Mucosa of rectum (tissue), 2 donors: ENCODE data around the gene RAB19.
A peak's percentile ranks its signal among the peaks of the same experiment; 100 is the strongest.
"Not testable (repeated sequence)": the region's sequence is repeated elsewhere in the genome, so short reads cannot be mapped to it uniquely, and the experiment has no call there.

Source experiments
- H3K27ac ChIP-seq, 2 donors: one replicate each; pipeline ENCODE4 v1.7.0; 2013; ENCODE audit warnings: inconsistent platforms in 2 of 2, low read depth in 2 of 2, low read length in 2 of 2
- H3K27me3 ChIP-seq, 2 donors: one replicate each; pipeline ENCODE4 v1.7.0; 2013; ENCODE audit warnings: low read length in 2 of 2; ENCODE audit not compliant: control insufficient read depth in 2 of 2, insufficient read depth in 2 of 2
- H3K36me3 ChIP-seq, 2 donors: one replicate each; pipeline ENCODE4 v1.7.0; 2013; ENCODE audit warnings: low read length in 2 of 2; ENCODE audit not compliant: control insufficient read depth in 2 of 2, insufficient read depth in 2 of 2
- H3K4me1 ChIP-seq, 2 donors: one replicate each; pipeline ENCODE4 v1.7.0; 2013; ENCODE audit warnings: low read length in 2 of 2, mild to moderate bottlenecking in 1 of 2; ENCODE audit not compliant: control insufficient read depth in 2 of 2, insufficient read depth in 2 of 2
- H3K4me3 ChIP-seq, 2 donors: one replicate each; pipeline ENCODE4 v1.7.0; 2013; ENCODE audit warnings: low read length in 2 of 2
- H3K9ac ChIP-seq, 2 donors: one replicate each; pipeline ENCODE4 v1.7.0; 2013; ENCODE audit warnings: low read length in 2 of 2, low read depth in 1 of 2, mild to moderate bottlenecking in 1 of 2
- H3K9me3 ChIP-seq, 2 donors: one replicate each; pipeline ENCODE4 v1.7.0; 2013; ENCODE audit warnings: low read length in 2 of 2; ENCODE audit not compliant: control insufficient read depth in 2 of 2
- donor health status: healthy.
- donor health status: Normal muscosa, but diverticular disease.

The RAB19 gene

GRCh38 chr7:140400381-140400780 lies 3.5 kb upstream of the RAB19 start:
- H3K4me3 ChIP-seq = no peak overlapping the region

GRCh38 chr7:140402178-140402835 lies 1.6 kb upstream of the RAB19 start:
- Histone ChIP-seq H3K36me3 (peaks cover 0 to 2% of the 10 kb centered on the region in 2 donors), H3K4me3 (no peak overlapping the region), H3K4me1 (peaks cover 0 to 7% of the 10 kb centered on the region in 2 donors), H3K9ac (no peak overlapping the region), H3K27ac (no peak overlapping the region), H3K27me3 (peaks cover 0 to 2% of the 10 kb centered on the region in 2 donors), H3K9me3 (no peaks in the 10 kb centered on the region)

More at GRCh38 chr7:140400381-140400780, 3.5 kb upstream of the RAB19 start:
- no peaks in the 10 kb centered on the region for H3K36me3 ChIP-seq
- H3K27ac ChIP-seq = no peak overlapping the region
- H3K9me3 ChIP-seq = no peaks in the 10 kb centered on the region
- peaks cover 0 to 12% of the 10 kb centered on the region in 2 donors for H3K4me1 ChIP-seq
- H3K27me3 ChIP-seq = peaks cover 0 to 2% of the 10 kb centered on the region in 2 donors
- no peak overlapping the region for H3K9ac ChIP-seq

GRCh38 chr7:140404565-140405065 lies 757 bp downstream of the RAB19 start:
- peaks cover 0 to 2% of the 10 kb centered on the region in 2 donors for H3K27me3 ChIP-seq
- no peaks in the 10 kb centered on the region for H3K9me3 ChIP-seq
- H3K4me3 ChIP-seq = peak overlapping the region; percentile 75 to 94
- peak overlapping the region; percentile 68 to 72 for H3K27ac ChIP-seq
- peaks cover 0 to 7% of the 10 kb centered on the region in 2 donors for H3K4me1 ChIP-seq
- H3K36me3 ChIP-seq = peaks cover 0 to 3% of the 10 kb centered on the region in 2 donors
- H3K9ac ChIP-seq = peak overlapping the region; percentile 77 to 81

- peaks cover 0 to 5% of the 10 kb centered on the region in 2 donors for H3K4me1 ChIP-seq
- no peak overlapping the region for H3K9ac ChIP-seq
- H3K27me3 ChIP-seq = no peaks in the 10 kb centered on the region
- H3K4me3 ChIP-seq = no peak overlapping the region
- H3K36me3 ChIP-seq = peaks cover 4 to 7% of the 10 kb centered on the region in 2 donors
- no peaks in the 10 kb centered on the region for H3K9me3 ChIP-seq
- no peak overlapping the region for H3K27ac ChIP-seq
Observed at GRCh38 chr7:140415361-140415760, 11.5 kb downstream of the RAB19 start.

GRCh38 chr7:140415816-140416215 lies 12.0 kb downstream of the RAB19 start:
- not testable (repeated sequence) for H3K27ac ChIP-seq, H3K9ac ChIP-seq, H3K27me3 ChIP-seq, H3K4me3 ChIP-seq, H3K9me3 ChIP-seq, H3K36me3 ChIP-seq, H3K4me1 ChIP-seq

- Histone ChIP-seq H3K27me3 (no peaks in the 10 kb centered on the region), H3K9ac (no peak overlapping the region), H3K4me1 (peaks cover 0 to 5% of the 10 kb centered on the region in 2 donors), H3K4me3 (no peak overlapping the region), H3K36me3 (peaks cover 3 to 7% of the 10 kb centered on the region in 2 donors), H3K9me3 (no peaks in the 10 kb centered on the region), H3K27ac (no peak overlapping the region)
Observed at GRCh38 chr7:140416560-140416959, 12.7 kb downstream of the RAB19 start.

- Histone ChIP-seq H3K4me3 (no peak overlapping the region), H3K27me3 (no peaks in the 10 kb centered on the region), H3K4me1 (peaks cover 0 to 5% of the 10 kb centered on the region in 2 donors)
Observed at GRCh38 chr7:140417456-140418155, 13.7 kb downstream of the RAB19 start.

GRCh38 chr7:140418156-140418472 lies 14.3 kb downstream of the RAB19 start:
- H3K9ac ChIP-seq, H3K36me3 ChIP-seq, H3K27ac ChIP-seq, H3K4me3 ChIP-seq, H3K27me3 ChIP-seq, H3K4me1 ChIP-seq, H3K9me3 ChIP-seq: not testable (repeated sequence)

More at GRCh38 chr7:140417456-140418155, 13.7 kb downstream of the RAB19 start:
- H3K36me3 ChIP-seq = peaks cover 0 to 4% of the 10 kb centered on the region in 2 donors
- no peaks in the 10 kb centered on the region for H3K9me3 ChIP-seq
- no peak overlapping the region for H3K9ac ChIP-seq
- H3K27ac ChIP-seq = no peak overlapping the region

GRCh38 chr7:140418653-140419052 lies 14.8 kb downstream of the RAB19 start:
- H3K4me3 ChIP-seq = no peak overlapping the region
- no peaks in the 10 kb centered on the region for H3K27me3 ChIP-seq
- H3K27ac ChIP-seq = no peak overlapping the region
- H3K36me3 ChIP-seq = peaks cover 0 to 4% of the 10 kb centered on the region in 2 donors
- H3K4me1 ChIP-seq = peaks cover 0 to 5% of the 10 kb centered on the region in 2 donors
- H3K9me3 ChIP-seq = no peaks in the 10 kb centered on the region
- no peak overlapping the region for H3K9ac ChIP-seq

- Histone ChIP-seq H3K4me3 (no peak overlapping the region), H3K9ac (no peak overlapping the region), H3K36me3 (peaks cover 0 to 7% of the 10 kb centered on the region in 2 donors), H3K4me1 (peaks cover 0 to 5% of the 10 kb centered on the region in 2 donors), H3K27me3 (no peaks in the 10 kb centered on the region), H3K9me3 (no peaks in the 10 kb centered on the region), H3K27ac (no peak overlapping the region)
Observed at GRCh38 chr7:140421521-140421920, 17.7 kb downstream of the RAB19 start.
